GM23338 (cell line): ENCODE measurements around the gene ATF3. TPM values are rescaled to one million over a fixed set of nuclear protein-coding genes. Genes with fewer than 3 reads are reported as not detected.

Source experiments
- ATAC-seq: fragments of 200-7000 bp; cut with Tn5 transposase; 3 replicates; pipeline ENCODE4 v1.9.1; 2020
- DNase-seq: peaks from one replicate; pipeline ENCODE4 v3.0.0-alpha.2; 2015; ENCODE audit warnings: low spot score
- H2AFZ ChIP-seq: fragments of 200-600 bp; sonication (generic); 2 replicates; pipeline ENCODE4 v1.8.0; 2016; ENCODE audit warnings: antibody characterized with exemption, mild to moderate bottlenecking, moderate library complexity
- H3F3A ChIP-seq: fragments of 200-600 bp; sonication (generic); replicated peaks from 2 replicates; pipeline ENCODE4 v1.8.0; 2017; ENCODE audit warnings: antibody characterized with exemption, mixed run types, low read depth
- H3K27ac ChIP-seq: fragments of 200-600 bp; sonication (generic); 2 replicates; pipeline ENCODE4 v1.6.1; 2016; ENCODE audit warnings: low read depth
- H3K27me3 ChIP-seq: fragments of 200-600 bp; sonication (generic); 2 replicates; pipeline ENCODE4 v1.8.0; 2016; ENCODE audit warnings: mild to moderate bottlenecking, mixed run types, moderate library complexity; ENCODE audit not compliant: insufficient read depth
- H3K36me3 ChIP-seq: fragments of 200-600 bp; sonication (generic); 2 replicates; pipeline ENCODE4 v1.8.0; 2016; ENCODE audit warnings: mild to moderate bottlenecking; ENCODE audit not compliant: insufficient read depth
- H3K4me1 ChIP-seq: fragments of 200-600 bp; sonication (generic); 2 replicates; pipeline ENCODE4 v1.8.0; 2016; ENCODE audit warnings: mild to moderate bottlenecking, moderate library complexity; ENCODE audit not compliant: insufficient read depth
- H3K4me2 ChIP-seq: fragments of 200-600 bp; sonication (generic); 2 replicates; pipeline ENCODE4 v1.7.1; 2017; ENCODE audit warnings: mixed run types
- H3K4me3 ChIP-seq: fragments of 200-600 bp; sonication (generic); 2 replicates; pipeline ENCODE4 v1.6.1; 2016; ENCODE audit warnings: mixed run types
- H3K79me2 ChIP-seq: fragments of 200-600 bp; sonication (generic); replicated peaks from 2 replicates; pipeline ENCODE4 v1.8.0; 2017; ENCODE audit warnings: mild to moderate bottlenecking; ENCODE audit not compliant: insufficient read depth
- H3K9me2 ChIP-seq: fragments of 200-600 bp; sonication (generic); 2 replicates; pipeline ENCODE4 v1.8.0; 2017; ENCODE audit not compliant: insufficient read depth
- H4K20me1 ChIP-seq: fragments of 200-600 bp; sonication (generic); replicated peaks from 2 replicates; pipeline ENCODE4 v1.8.0; 2017; ENCODE audit warnings: mild to moderate bottlenecking; ENCODE audit not compliant: insufficient read depth
- H3K27ac Mint-ChIP-seq: 2 replicates; pipeline ENCODE4 v1.8.0; 2020; ENCODE audit warnings: inconsistent platforms, mild to moderate bottlenecking, moderate library complexity, mixed read lengths
- H3K27me3 Mint-ChIP-seq: 3 replicates; pipeline ENCODE4 v1.8.0; 2022; ENCODE audit warnings: low read depth, mild to moderate bottlenecking, moderate library complexity, mixed read lengths, inconsistent platforms; ENCODE audit not compliant: insufficient read depth, poor library complexity
- H3K36me3 Mint-ChIP-seq: 3 replicates; pipeline ENCODE4 v1.8.0; 2021; ENCODE audit warnings: low read depth, mild to moderate bottlenecking, inconsistent platforms, moderate library complexity, mixed read lengths
- H3K4me1 Mint-ChIP-seq: 3 replicates; pipeline ENCODE4 v1.8.0; 2020; ENCODE audit warnings: mild to moderate bottlenecking, inconsistent platforms, mixed read lengths
- H3K4me3 Mint-ChIP-seq: 3 replicates; pipeline ENCODE4 v1.8.0; 2021; ENCODE audit warnings: moderate library complexity, mild to moderate bottlenecking, inconsistent platforms, mixed read lengths
- H3K9me3 Mint-ChIP-seq: 3 replicates; pipeline ENCODE4 v1.8.0; 2020; ENCODE audit warnings: moderate library complexity, mild to moderate bottlenecking, inconsistent platforms, mixed read lengths
- ETS1 ChIP-seq: IDR thresholded peaks from 2 replicates; pipeline ENCODE4 v1.6.1; 2016; ENCODE audit warnings: antibody characterized with exemption
- NANOG ChIP-seq: IDR thresholded peaks from 2 replicates; pipeline ENCODE4 v1.6.1; 2016; ENCODE audit warnings: antibody characterized with exemption, borderline replicate concordance
- STAT1 ChIP-seq: IDR thresholded peaks from one replicate; pipeline ENCODE4 v1.6.1; 2016; ENCODE audit warnings: antibody characterized with exemption; ENCODE audit not compliant: unreplicated experiment
- polyA plus RNA-seq: library from polyadenylated mRNA; unstranded; fragments of >200 nt; fragmentation: Nextera tagmentation; extraction: Ambion mirVana; gene quantifications from 2 replicates; pipeline ENCODE4 v1.2.1, GENCODE V29; 2016
- total RNA-seq: library from RNA; depleted of rRNA; stranded (reverse); fragments of >200 nt; shearing (Covaris generic); gene quantifications from 2 replicates; pipeline ENCODE4 v1.2.3, GENCODE V29; 2014
- TF ChIP-seq, protein P1 (sequence below): fragments of 250-450 bp; sonication (Bioruptor Pico); IDR thresholded peaks from 2 replicates; pipeline ENCODE4 v1.5.0; 2020; ENCODE audit warnings: mild to moderate bottlenecking, moderate library complexity

ATF3 gene
- total and polyA plus RNA-seq, 2 experiments from 2014 or later, result 12.6 to 17.2 TPM

DNA sequence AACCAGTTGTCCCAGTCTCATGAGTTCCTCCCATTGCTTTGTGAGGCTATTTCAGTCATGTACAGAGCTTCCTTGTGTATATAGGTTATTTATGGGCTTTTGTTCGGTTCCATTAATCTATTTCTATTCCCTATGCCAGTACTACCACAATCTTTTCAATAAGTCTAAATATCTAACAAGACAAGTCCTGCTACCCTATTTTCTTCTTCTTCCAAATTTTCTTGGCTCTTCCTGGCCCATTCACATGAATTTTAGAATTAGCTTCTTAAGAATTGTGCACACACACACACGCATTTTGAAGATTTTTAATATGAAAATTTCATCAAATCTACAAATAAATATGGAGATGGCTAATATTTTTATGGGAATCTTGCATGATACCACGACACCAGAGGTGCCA, 33.8 kb upstream of the ATF3 start:
- Mint-ChIP-seq H3K4me1 (no peaks in the 10 kb centered on the region), H3K36me3 (no peaks in the 10 kb centered on the region), H3K9me3 (no peaks in the 10 kb centered on the region; the same call in 2 of the 3 replicates), H3K4me3 (no peak overlapping the region), H3K27ac (no peak overlapping the region), H3K27me3 (no peaks in the 10 kb centered on the region)
- Histone ChIP-seq H3K9me2 (no peaks in the 10 kb centered on the region), H3K4me1 (no peaks in the 10 kb centered on the region), H3K27ac (no peak overlapping the region), H3K27me3 (no peaks in the 10 kb centered on the region), H3F3A (no peaks in the 10 kb centered on the region), H4K20me1 (no peaks in the 10 kb centered on the region), H3K4me3 (no peak overlapping the region), H3K4me2 (no peak overlapping the region), H3K36me3 (no peaks in the 10 kb centered on the region), H3K79me2 (no peaks in the 10 kb centered on the region), H2AFZ (no peak overlapping the region)
- no peak for ATAC-seq
- no peak for DNase-seq
- TF ChIP-seq NANOG (no peak), ETS1 (no peak)
- TF ChIP-seq, protein P1, sequence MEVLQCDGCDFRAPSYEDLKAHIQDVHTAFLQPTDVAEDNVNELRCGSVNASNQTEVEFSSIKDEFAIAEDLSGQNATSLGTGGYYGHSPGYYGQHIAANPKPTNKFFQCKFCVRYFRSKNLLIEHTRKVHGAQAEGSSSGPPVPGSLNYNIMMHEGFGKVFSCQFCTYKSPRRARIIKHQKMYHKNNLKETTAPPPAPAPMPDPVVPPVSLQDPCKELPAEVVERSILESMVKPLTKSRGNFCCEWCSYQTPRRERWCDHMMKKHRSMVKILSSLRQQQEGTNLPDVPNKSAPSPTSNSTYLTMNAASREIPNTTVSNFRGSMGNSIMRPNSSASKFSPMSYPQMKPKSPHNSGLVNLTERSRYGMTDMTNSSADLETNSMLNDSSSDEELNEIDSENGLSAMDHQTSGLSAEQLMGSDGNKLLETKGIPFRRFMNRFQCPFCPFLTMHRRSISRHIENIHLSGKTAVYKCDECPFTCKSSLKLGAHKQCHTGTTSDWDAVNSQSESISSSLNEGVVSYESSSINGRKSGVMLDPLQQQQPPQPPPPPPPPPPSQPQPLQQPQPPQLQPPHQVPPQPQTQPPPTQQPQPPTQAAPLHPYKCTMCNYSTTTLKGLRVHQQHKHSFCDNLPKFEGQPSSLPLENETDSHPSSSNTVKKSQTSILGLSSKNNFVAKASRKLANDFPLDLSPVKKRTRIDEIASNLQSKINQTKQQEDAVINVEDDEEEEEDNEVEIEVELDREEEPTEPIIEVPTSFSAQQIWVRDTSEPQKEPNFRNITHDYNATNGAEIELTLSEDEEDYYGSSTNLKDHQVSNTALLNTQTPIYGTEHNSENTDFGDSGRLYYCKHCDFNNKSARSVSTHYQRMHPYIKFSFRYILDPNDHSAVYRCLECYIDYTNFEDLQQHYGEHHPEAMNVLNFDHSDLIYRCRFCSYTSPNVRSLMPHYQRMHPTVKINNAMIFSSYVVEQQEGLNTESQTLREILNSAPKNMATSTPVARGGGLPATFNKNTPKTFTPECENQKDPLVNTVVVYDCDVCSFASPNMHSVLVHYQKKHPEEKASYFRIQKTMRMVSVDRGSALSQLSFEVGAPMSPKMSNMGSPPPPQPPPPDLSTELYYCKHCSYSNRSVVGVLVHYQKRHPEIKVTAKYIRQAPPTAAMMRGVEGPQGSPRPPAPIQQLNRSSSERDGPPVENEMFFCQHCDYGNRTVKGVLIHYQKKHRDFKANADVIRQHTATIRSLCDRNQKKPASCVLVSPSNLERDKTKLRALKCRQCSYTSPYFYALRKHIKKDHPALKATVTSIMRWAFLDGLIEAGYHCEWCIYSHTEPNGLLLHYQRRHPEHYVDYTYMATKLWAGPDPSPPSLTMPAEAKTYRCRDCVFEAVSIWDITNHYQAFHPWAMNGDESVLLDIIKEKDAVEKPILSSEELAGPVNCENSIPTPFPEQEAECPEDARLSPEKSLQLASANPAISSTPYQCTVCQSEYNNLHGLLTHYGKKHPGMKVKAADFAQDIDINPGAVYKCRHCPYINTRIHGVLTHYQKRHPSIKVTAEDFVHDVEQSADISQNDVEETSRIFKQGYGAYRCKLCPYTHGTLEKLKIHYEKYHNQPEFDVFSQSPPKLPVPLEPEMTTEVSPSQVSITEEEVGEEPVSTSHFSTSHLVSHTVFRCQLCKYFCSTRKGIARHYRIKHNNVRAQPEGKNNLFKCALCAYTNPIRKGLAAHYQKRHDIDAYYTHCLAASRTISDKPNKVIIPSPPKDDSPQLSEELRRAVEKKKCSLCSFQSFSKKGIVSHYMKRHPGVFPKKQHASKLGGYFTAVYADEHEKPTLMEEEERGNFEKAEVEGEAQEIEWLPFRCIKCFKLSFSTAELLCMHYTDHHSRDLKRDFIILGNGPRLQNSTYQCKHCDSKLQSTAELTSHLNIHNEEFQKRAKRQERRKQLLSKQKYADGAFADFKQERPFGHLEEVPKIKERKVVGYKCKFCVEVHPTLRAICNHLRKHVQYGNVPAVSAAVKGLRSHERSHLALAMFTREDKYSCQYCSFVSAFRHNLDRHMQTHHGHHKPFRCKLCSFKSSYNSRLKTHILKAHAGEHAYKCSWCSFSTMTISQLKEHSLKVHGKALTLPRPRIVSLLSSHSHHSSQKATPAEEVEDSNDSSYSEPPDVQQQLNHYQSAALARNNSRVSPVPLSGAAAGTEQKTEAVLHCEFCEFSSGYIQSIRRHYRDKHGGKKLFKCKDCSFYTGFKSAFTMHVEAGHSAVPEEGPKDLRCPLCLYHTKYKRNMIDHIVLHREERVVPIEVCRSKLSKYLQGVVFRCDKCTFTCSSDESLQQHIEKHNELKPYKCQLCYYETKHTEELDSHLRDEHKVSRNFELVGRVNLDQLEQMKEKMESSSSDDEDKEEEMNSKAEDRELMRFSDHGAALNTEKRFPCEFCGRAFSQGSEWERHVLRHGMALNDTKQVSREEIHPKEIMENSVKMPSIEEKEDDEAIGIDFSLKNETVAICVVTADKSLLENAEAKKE (CRISPR knock-in tag), result no peak

DNA sequence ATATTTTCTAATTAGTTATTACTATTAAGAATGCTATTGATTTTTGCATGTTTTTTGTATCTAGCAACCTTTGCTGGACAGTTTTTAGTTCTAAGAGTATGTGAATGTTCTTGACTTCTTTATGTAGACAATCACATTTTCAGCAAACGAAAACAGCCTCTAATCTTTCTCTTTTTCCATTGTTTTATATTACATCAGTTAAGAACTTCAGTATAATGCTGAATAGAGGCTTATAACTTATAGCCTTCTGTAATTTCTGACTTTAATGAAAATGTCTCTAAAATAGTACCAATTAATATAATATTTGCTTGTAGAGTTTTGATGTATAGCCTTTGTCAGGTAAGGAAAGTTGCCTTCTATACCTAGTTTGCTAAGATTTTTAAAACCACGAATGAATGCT, 33.2 kb upstream of the ATF3 start:
- no peaks in the 10 kb centered on the region for H3K9me2 ChIP-seq
- Mint-ChIP-seq H3K36me3 (no peaks in the 10 kb centered on the region), H3K9me3 (no peaks in the 10 kb centered on the region; the same call in 2 of the 3 replicates), H3K27me3 (no peaks in the 10 kb centered on the region), H3K27ac (no peak overlapping the region), H3K4me3 (no peak overlapping the region), H3K4me1 (no peaks in the 10 kb centered on the region)
- no peaks in the 10 kb centered on the region for H3K79me2 ChIP-seq
- H3K4me2 ChIP-seq, result no peak overlapping the region
- H4K20me1 ChIP-seq, result no peaks in the 10 kb centered on the region
- no peaks in the 10 kb centered on the region for H3F3A ChIP-seq
- H3K27ac ChIP-seq, result no peak overlapping the region
- H3K27me3 ChIP-seq, result no peaks in the 10 kb centered on the region
- no peak for ATAC-seq
- H2AFZ ChIP-seq, result no peak overlapping the region
- DNase-seq, result no peak
- TF ChIP-seq STAT1, result no peak
- H3K36me3 ChIP-seq, result no peaks in the 10 kb centered on the region
- H3K4me1 ChIP-seq, result no peaks in the 10 kb centered on the region
- H3K4me3 ChIP-seq, result no peak overlapping the region
